Pancreas (tissue), 10 donors: ENCODE results near the gene SLC9A4. TPM values are rescaled to one million over a fixed set of nuclear protein-coding genes. Genes with fewer than 3 reads are reported as not detected.

Experiments used
- ATAC-seq, 4 donors: fragments of 200-7000 bp; cut with Tn5 transposase; one replicate each; pipeline versions ENCODE4 v1.8.0 to v1.9.1; 2020; ENCODE audit warnings: mild to moderate bottlenecking in 4 of 4, moderate library complexity in 4 of 4
- DNase-seq, 6 donors: peaks; one replicate each; pipeline ENCODE4 v3.0.0-alpha.2; 2020
- FAIRE-seq: peaks from 2 replicates; lab custom pipeline; 2012; peaks lifted over from hg19 to GRCh38; lab: Jason Lieb, UNC
- H3K27ac ChIP-seq, 4 donors: fragments of 200-600 bp; sonication (generic); 1 replicate in 3 of 4; 2 replicates in 1 of 4; pipeline versions ENCODE4 v1.5.0 to v1.8.0; 2020
- H3K27me3 ChIP-seq, 4 donors: fragments of 200-600 bp; one replicate each; pipeline ENCODE4 v1.8.0; 2021
- H3K36me3 ChIP-seq, 3 donors: fragments of 200-600 bp; sonication (generic) in 1 of 3; one replicate each; pipeline versions ENCODE4 v1.5.0 to v1.8.0; 2020 to 2021
- H3K4me1 ChIP-seq, 3 donors: fragments of 200-600 bp; one replicate each; pipeline ENCODE4 v1.8.0; 2021
- H3K4me3 ChIP-seq, 4 donors: fragments of 200-600 bp; sonication (generic) in 2 of 4; one replicate each; pipeline versions ENCODE4 v1.5.0 to v1.8.0; 2020 to 2021
- H3K9me3 ChIP-seq, 4 donors: fragments of 200-600 bp; one replicate each; pipeline ENCODE4 v1.8.0; 2021
- WGBS, 2 donors: extraction: QIAGEN DNeasy Blood & Tissue Kit; methylation state at CpG; one replicate each; pipeline ENCODE4 v1.1.7; 2013; 5-methylcytosine and 5-hydroxymethylcytosine counted together
- intact Hi-C, 3 donors: fragments of 100-400 bp; cut with DNase I; formaldehyde crosslinking; loops; one replicate each; pipeline versions ENCODE4 v1.11.1 to v1.14.2; 2022
- polyA plus RNA-seq, 2 donors: library from polyadenylated mRNA; stranded (reverse); fragments of 200-250 nt; gene quantifications; one replicate each; pipeline ENCODE4 v1.2.3, GENCODE V29; 2013
- total RNA-seq, 6 donors: library from RNA; stranded (reverse); fragmentation: NEBNext Ultra II Directional in 4 of 6; extraction: Animal tissue kit (Norgen Biotek cat#: 25700) in 4 of 6; gene quantifications; one replicate each; pipeline versions ENCODE4 v1.2.1 to v1.2.4, GENCODE V29; 2021 to 2023
- TF ChIP-seq, protein P1 (sequence below), 4 donors: fragments of 200-600 bp; sonication (generic) in 3 of 4; IDR thresholded peaks; one replicate each; pipeline versions ENCODE4 v1.5.0 to v1.8.0; 2021; ENCODE audit warnings: antibody characterized with exemption in 4 of 4
- donor health status: healthy with polysubstance abuse.
- donor health status: DM: no; HTN: no; CAD: no; lungs with moderate emphysema.
- donor health status: DM: no; HTN: no; CAD: no.
- donor health status: control.
- donor health status: control.
- donor health status: Bipolar disorder and iron deficiency.
- donor health status: DM: yes; HTN: yes; CAD: no.
- donor health status: DM: no; HTN: no; CAD: no.
- donor health status: DM: no; HTN: no; CAD: no.
- donor health status: DM: yes; HTN: yes; CAD: no.

Gene SLC9A4
- total and polyA plus RNA-seq, 8 donors: 0.03 to 0.41 (median 0.09) TPM; not detected in 5

DNA sequence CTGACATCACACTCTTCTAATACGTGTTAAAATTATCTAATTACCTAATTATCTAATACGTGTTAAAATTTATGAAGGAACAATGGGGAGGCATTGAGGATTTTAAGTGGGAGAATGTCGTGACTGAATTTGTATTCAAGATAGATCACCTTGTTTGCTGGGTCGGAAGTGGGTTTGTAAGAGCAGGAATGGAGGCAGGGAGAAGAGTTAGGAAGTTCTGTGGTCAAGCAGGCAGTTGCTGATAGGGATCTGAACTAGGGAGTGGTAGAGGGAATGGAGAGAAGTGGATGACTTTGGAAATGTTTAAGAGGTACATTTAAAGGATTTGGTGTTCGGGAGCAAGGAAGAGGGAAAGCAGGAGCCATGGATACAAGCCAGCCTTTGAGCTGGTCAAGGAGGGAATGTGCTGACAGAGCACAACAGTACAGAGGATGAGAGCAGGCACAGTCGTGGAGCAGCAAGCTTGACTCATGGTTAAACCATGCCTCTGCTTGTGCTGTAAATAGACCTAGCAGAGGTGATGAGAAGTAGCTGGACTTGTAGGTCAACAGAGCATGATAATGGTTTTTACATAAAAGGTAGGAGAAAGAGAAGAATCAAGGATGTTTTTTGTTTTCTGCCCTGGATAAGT lies 33.8 kb upstream of the SLC9A4 start:
- H3K9me3 ChIP-seq: no peaks in the 10 kb centered on the region
- WGBS, 2 donors: 49 to 67% methylated on average over 6 of the region's 6 CpGs
- no peaks in the 10 kb centered on the region for H3K36me3 ChIP-seq
- intact Hi-C loops: no loop called here
- no peak overlapping the region for H3K27ac ChIP-seq
- DNase-seq (no peak), ATAC-seq (peak in 1 of 4 donors; percentile 30), FAIRE-seq (no peak)
- no peaks in the 10 kb centered on the region for H3K27me3 ChIP-seq
- no peaks in the 10 kb centered on the region for H3K4me1 ChIP-seq
- TF ChIP-seq, protein P1, sequence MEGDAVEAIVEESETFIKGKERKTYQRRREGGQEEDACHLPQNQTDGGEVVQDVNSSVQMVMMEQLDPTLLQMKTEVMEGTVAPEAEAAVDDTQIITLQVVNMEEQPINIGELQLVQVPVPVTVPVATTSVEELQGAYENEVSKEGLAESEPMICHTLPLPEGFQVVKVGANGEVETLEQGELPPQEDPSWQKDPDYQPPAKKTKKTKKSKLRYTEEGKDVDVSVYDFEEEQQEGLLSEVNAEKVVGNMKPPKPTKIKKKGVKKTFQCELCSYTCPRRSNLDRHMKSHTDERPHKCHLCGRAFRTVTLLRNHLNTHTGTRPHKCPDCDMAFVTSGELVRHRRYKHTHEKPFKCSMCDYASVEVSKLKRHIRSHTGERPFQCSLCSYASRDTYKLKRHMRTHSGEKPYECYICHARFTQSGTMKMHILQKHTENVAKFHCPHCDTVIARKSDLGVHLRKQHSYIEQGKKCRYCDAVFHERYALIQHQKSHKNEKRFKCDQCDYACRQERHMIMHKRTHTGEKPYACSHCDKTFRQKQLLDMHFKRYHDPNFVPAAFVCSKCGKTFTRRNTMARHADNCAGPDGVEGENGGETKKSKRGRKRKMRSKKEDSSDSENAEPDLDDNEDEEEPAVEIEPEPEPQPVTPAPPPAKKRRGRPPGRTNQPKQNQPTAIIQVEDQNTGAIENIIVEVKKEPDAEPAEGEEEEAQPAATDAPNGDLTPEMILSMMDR (IDR thresholded peaks at IDR 0.05): no peak
- no peak overlapping the region for H3K4me3 ChIP-seq

DNA sequence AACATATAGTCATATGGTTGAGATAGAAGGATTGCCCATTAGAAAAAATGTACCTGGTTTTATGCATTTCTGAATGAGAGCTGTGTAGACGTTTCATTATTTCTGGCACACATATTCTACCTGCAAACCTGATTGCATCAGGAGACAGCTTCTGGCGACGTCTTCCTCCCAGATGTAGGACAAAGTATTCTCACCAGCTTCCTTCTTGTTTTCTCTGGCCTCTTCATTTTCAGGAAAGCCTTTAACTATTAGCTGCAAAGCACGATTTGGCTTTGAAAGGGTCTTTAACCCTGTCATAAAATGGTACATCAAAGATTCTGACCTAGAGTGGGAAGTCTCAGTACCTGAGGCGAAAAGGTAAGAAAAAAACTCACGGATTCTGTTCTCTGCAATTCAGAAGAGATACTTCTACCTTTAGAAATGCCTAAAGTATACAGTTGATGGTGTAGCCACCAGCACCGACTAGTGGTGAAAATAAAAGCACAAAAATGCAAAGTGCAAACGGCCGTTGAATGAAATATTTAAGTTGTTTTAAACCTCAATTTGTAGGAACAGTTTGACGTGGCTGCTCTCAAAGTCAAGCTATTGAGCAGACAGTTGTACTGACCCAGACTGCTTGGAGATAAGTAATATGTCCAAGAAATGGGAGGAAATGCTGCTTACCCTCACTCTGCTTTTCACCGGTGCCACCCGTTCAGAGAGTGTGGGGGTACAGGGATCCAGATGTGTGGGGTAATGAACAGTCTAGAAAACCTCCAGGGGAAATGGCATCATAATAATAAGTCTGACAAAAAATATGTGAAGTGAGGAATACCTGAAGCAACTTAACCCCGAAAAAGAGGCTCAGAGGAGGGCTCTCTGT lies 29.8 kb upstream of the SLC9A4 start:
- ATAC-seq (peak in 3 of 4 donors; percentile 65 to 74 (median 69)), FAIRE-seq (no peak), DNase-seq (peak in 1 of 6 donors; percentile 15)
- 22 to 27% methylated on average over 13 of the region's 13 CpGs for WGBS, 2 donors
- no peaks in the 10 kb centered on the region for H3K4me1 ChIP-seq
- no peak overlapping the region for H3K27ac ChIP-seq
- no peaks in the 10 kb centered on the region for H3K36me3 ChIP-seq
- intact Hi-C loops: loop anchor here in 1 of 3 donors (5.0 kb wide), 1 partner anchor 191 kb away; no protein-coding TSS in a partner anchor
- H3K4me3 ChIP-seq: no peak overlapping the region
- no peaks in the 10 kb centered on the region for H3K9me3 ChIP-seq
- H3K27me3 ChIP-seq: no peaks in the 10 kb centered on the region
- TF ChIP-seq, protein P1 (IDR thresholded peaks at IDR 0.05): peak; percentile 26 to 49 (median 45)

DNA sequence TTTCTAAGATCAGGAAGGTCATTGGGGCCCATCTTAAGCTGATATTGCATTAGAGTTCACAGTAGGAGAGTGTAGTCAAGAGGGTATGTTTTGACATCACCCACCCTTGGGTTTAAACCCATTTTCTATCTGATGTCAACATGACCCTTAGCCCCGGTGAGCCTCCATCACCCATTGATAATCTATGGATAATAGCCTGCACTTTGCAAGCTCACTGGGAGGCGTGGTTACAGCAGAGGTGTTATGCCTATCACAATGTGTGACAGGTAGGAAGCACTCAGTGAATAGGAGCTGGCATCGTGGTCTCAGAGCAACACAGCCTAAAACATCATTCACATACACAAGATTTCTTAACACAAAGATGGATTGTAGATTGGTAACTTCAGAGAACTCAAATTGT lies 28.8 kb upstream of the SLC9A4 start:
- no peak for DNase-seq
- no peaks in the 10 kb centered on the region for H3K9me3 ChIP-seq
- no peak for ATAC-seq
- no peaks in the 10 kb centered on the region for H3K4me1 ChIP-seq
- no peak overlapping the region for H3K4me3 ChIP-seq
- TF ChIP-seq, protein P1 (IDR thresholded peaks at IDR 0.05): no peak
- H3K27me3 ChIP-seq: no peaks in the 10 kb centered on the region
- 40 to 49% methylated on average over 3 of the region's 3 CpGs for WGBS, 2 donors
- no peaks in the 10 kb centered on the region for H3K36me3 ChIP-seq
- intact Hi-C loops: loop anchor here in 1 of 3 donors (5.0 kb wide), 1 partner anchor 192 kb away; no protein-coding TSS in a partner anchor
- no peak overlapping the region for H3K27ac ChIP-seq
- no peak for FAIRE-seq

DNA sequence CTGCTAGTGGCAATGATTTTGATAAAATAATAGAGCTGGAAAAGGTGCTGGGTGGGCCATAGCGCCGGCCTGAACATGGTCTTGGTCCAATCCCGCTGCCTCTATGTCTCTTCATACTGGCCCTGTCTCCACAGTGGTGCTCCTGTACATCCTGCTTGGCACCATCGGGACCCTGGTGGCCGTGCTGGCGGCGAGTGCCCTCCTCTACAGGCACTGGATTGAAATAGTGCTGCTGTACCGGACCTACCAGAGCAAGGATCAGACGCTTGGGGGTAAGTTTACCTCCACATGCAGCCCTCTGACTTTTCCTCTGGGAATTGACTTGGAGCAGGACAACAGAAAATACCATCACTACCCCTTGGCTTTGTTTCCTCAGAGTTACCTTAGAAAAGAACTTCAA lies 26.1 kb upstream of the SLC9A4 start:
- Histone ChIP-seq H3K27me3 (no peaks in the 10 kb centered on the region), H3K4me3 (no peak overlapping the region), H3K36me3 (no peaks in the 10 kb centered on the region), H3K4me1 (no peaks in the 10 kb centered on the region), H3K9me3 (no peaks in the 10 kb centered on the region), H3K27ac (no peak overlapping the region)
- ATAC-seq (no peak), FAIRE-seq (no peak), DNase-seq (no peak)
- TF ChIP-seq, protein P1 (IDR thresholded peaks at IDR 0.05): no peak
- intact Hi-C loops: no loop called here
- 79 to 83% methylated on average over 9 of the region's 9 CpGs for WGBS, 2 donors
